Astrocyte of the spinal cord (primary cell): ENCODE data around the gene STK11.
A peak's percentile ranks its signal among the peaks of the same experiment; 100 is the strongest.

Experiments used
- DNase-seq: peaks from one replicate; pipeline ENCODE4 v3.0.0; 2011; ENCODE audit warnings: low read depth, low spot score
- H3K4me3 ChIP-seq: 2 replicates; pipeline ENCODE4 v1.5.1; 2011; ENCODE audit warnings: low read depth, mild to moderate bottlenecking, low read length, moderate library complexity
- CTCF ChIP-seq: IDR thresholded peaks from 2 replicates; pipeline ENCODE4 v1.5.1; 2012; ENCODE audit warnings: low read depth, mild to moderate bottlenecking, low read length, inconsistent platforms
- in situ Hi-C: cut with HindIII; loops from 2 replicates; pipeline ENCODE4 v1.10.0; 2017; ENCODE audit warnings: low sequenced_read_pairs

STK11 gene

DNA sequence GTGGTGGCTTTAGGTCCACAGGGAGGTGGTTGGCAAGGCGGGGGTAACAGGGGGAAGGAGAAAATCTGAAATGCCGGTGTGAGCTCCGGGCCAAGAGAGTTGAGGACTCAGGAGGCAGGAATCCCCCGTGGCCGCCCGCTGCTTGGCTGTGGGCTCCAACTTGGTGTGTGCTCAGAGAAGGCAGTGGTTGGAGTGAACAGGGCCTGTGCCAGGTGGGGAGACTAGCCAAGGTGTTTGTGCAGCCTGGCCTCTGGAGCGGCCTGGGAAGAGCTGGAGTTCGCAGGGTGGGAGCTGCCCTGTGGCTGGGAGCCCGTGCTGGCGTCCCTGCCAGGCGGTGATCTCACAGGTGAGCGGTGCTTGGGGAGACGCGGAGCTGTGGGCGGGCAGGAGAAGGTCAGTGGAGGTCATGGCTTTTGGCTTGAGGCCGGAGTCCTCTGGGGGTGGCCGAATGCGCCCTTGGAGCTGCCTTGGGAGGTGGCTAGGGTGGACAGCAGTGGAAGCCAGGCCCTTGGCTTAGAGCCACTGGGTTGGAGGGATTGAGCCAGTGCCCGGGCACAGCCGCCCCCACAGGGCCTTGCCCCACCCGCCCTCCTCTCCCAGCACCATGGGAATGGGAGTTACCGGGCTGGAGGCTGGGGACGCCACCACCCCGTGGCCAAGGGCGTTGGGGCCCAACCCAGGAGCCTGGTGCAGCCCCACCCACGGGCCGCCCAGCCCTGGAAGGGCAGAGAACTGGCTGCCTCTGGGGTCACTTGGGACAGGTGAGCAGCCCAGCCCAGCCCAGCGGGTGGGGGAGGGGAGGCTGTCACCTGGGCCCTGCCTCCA is 56.4 kb downstream of the STK11 start:
- H3K4me3 ChIP-seq, result peak overlapping the region; percentile 54
- DNase-seq, result peak; percentile 59
- in situ Hi-C loops, result no loop called here

GRCh38 chr19:1262623-1263123 is 57.1 kb downstream of the STK11 start:
- TF ChIP-seq CTCF, result no peak
- in situ Hi-C loops, result no loop called here
- no peak overlapping the region for H3K4me3 ChIP-seq
- DNase-seq, result no peak

More for the DNA sequence above, 56.4 kb downstream of the STK11 start:
- TF ChIP-seq CTCF, result no peak

GRCh38 chr19:1263188-1263587 is 57.6 kb downstream of the STK11 start:
- TF ChIP-seq CTCF, result no peak
- no peak for DNase-seq
- in situ Hi-C loops, result no loop called here
- no peak overlapping the region for H3K4me3 ChIP-seq

DNA sequence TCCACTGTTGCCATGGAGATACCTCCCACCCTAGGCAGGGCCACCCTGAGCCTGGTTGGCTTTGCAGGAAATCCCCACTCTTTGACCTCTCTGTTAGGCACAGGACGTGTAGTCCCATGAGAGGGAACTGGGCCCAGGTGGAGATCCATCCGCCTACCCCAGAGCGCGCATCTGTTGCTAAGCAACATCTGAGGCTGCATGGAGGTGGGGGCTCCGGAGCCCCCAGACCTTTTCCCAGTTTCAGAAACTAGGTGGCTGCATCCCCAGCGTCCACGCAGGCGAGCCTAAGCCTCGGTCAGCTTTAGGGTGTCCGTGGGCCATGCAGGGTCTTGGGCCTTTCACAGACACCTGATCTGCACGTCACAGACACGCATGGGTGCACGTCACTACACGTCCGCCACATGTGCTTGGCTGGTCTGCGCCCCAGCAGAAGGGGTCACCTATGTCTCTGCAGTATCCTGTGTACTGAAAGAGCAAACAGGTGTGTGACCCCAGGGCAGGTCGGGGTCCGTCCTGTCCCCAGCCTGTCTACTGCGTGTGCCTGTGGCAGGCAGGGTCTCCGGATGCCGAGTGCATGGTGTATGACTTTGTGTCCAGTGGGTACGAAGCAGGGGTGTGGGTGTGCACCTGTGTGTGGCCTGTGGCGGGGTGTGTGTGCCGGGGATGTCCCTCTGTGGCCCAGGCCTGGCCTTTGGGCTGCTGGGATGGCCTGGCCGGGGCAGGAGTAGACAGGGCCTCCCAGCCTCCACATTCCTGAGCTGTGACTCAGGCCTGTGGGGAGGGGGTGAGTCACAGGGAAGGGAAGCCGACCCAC is 59.4 kb downstream of the STK11 start:
- no peak overlapping the region for H3K4me3 ChIP-seq
- TF ChIP-seq CTCF, result no peak
- in situ Hi-C loops, result no loop called here
- peak; percentile 84 for DNase-seq

DNA sequence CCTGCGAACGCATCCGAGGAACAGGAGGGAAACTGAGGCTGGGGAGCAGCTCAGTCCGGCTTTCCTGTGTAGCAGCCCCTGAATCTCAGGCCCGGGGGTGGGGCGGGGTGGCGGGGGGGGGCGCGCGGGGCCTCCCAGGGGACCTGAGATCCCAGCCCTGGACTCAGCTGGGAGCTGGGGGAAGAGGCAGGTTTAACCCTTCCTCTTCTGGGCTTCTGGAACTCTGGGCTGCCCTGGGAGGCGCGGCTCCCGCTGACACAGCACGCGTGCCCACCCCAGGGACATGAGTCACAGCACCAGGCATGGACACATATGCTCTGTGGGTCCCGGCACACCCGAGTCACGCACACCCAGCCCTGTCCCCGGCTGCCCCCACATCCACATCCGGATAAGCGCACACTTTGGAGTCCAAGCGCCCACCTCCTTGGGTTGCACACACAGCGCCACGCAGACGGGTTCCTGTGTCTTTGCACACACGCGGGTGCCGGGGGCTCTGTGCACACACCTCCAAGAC is 60.1 kb downstream of the STK11 start:
- in situ Hi-C loops, result no loop called here
- no peak for TF ChIP-seq CTCF
- peak; percentile 62 for DNase-seq
- peak overlapping the region; percentile 37 for H3K4me3 ChIP-seq

- TF ChIP-seq CTCF, result no peak
- peak overlapping the region; percentile 37 for H3K4me3 ChIP-seq
- in situ Hi-C loops, result no loop called here
- peak; percentile 86 for DNase-seq
These were observed 60.7 kb downstream of the STK11 start for GRCh38 chr19:1266129-1266915.
